Adrenal gland (tissue), 12 donors: ENCODE measurements around the gene LMO7. TPM values are rescaled to one million over a fixed set of nuclear protein-coding genes. Genes with fewer than 3 reads are reported as not detected.

Source experiments
- DNase-seq, 7 donors: peaks; one replicate each; pipeline ENCODE4 v3.0.0-alpha.2; 2019 to 2020
- H3K27ac ChIP-seq, 5 donors: fragments of 200-600 bp; sonication (generic) in 4 of 5; 1 replicate in 3 of 5; 2 replicates in 2 of 5; pipeline versions ENCODE4 v1.5.1 to v1.8.0; 2016 to 2020; ENCODE audit warnings: mild to moderate bottlenecking in 1 of 5
- H3K27me3 ChIP-seq: fragments of 200-600 bp; 2 replicates; pipeline ENCODE4 v1.8.0; 2021
- H3K36me3 ChIP-seq, 2 donors: fragments of 200-600 bp; replicated peaks in 1 of 2; 1 replicate in 1 of 2; 2 replicates in 1 of 2; pipeline versions ENCODE4 v1.5.1 to v1.8.0; 2018 to 2022
- H3K4me1 ChIP-seq, 2 donors: fragments of 200-600 bp; replicated peaks in 1 of 2; 1 replicate in 1 of 2; 2 replicates in 1 of 2; pipeline versions ENCODE4 v1.5.1 to v1.8.0; 2018 to 2021
- H3K4me3 ChIP-seq, 4 donors: fragments of 200-600 bp; sonication (generic) in 3 of 4; one replicate each; pipeline ENCODE4 v1.5.1; 2016 to 2018
- H3K9me3 ChIP-seq, 3 donors: fragments of 200-600 bp; sonication (generic) in 1 of 3; replicated peaks in 1 of 3; 1 replicate in 2 of 3; 2 replicates in 1 of 3; pipeline versions ENCODE4 v1.5.1 to v1.8.0; 2016 to 2021
- POLR2A ChIP-seq, 2 donors: fragments of 450-650 bp; IDR thresholded peaks; one replicate each; pipeline ENCODE4 v1.6.1; 2017; ENCODE audit warnings: antibody characterized with exemption in 2 of 2, mild to moderate bottlenecking in 2 of 2, moderate library complexity in 1 of 2
- WGBS, 4 donors: extraction: QIAGEN DNeasy Blood & Tissue Kit in 2 of 4; methylation state at CpG; one replicate each; pipeline versions ENCODE4 v1.1.5 to v1.1.7; 2013 to 2017; 5-methylcytosine and 5-hydroxymethylcytosine counted together
- intact Hi-C, 2 donors: fragments of 100-400 bp; cut with DNase I; formaldehyde crosslinking; loops; one replicate each; pipeline versions ENCODE4 v1.14.1 to v1.15.0; 2022 to 2023
- polyA plus RNA-seq, 3 donors: library from polyadenylated mRNA; stranded (reverse); fragments of 200-250 nt in 2 of 3; fragments of 350-450 nt in 1 of 3; fragmentation: Illumina TruSeq in 1 of 3; extraction: RNeasy Lipid Tissue Mini Kit (QIAGEN cat#74804) in 1 of 3; gene quantifications; one replicate each; pipeline ENCODE4 v1.2.3, GENCODE V29; 2013 to 2014
- total RNA-seq, 9 donors: library from RNA; depleted of rRNA in 4 of 9; stranded (reverse); fragments of >200 nt in 4 of 9; fragments of 120-200 nt in 1 of 9; fragmentation: NEBNext Ultra II Directional in 1 of 9; extraction: Animal tissue kit (Norgen Biotek cat#: 25700) in 1 of 9; gene quantifications; one replicate each; pipeline versions ENCODE4 v1.1.0 to v1.2.4, GENCODE V29; 2013 to 2023
- TF ChIP-seq, protein P1 (sequence below), 6 experiments: fragments of 450-650 bp in 4 of 6; fragments of 200-600 bp in 2 of 6; sonication (generic) in 1 of 6; IDR thresholded peaks; 1 replicate in 5 of 6; 2 replicates in 1 of 6; pipeline versions ENCODE4 v1.5.1 to v1.8.0; 2016 to 2021; ENCODE audit warnings: antibody characterized with exemption in 6 of 6, mild to moderate bottlenecking in 2 of 6, moderate library complexity in 1 of 6
- donor health status: healthy with polysubstance abuse.
- donor health status: Bipolar disorder and iron deficiency.
- donor health status: DM: yes; HTN: yes; CAD: no.
- donor health status: DM: no; HTN: no; CAD: no.
- donor health status: DM: no; HTN: no; CAD: no.
- donor health status: DM: yes; HTN: yes; CAD: no.

Gene LMO7
- total and polyA plus RNA-seq, 12 donors: 7.4 to 39.7 (median 11.4) TPM

- H3K4me3 ChIP-seq: no peak overlapping the region
- WGBS, 4 donors: 33 to 43% (median 37%) methylated on average over 4 of the region's 4 CpGs
- no peaks in the 10 kb centered on the region for H3K4me1 ChIP-seq
- no peak overlapping the region for H3K27ac ChIP-seq
- H3K9me3 ChIP-seq: no peaks in the 10 kb centered on the region
- H3K27me3 ChIP-seq: peaks cover 4% of the 10 kb centered on the region
- TF ChIP-seq POLR2A (IDR thresholded peaks at IDR 0.05): no peak
- TF ChIP-seq, protein P1, sequence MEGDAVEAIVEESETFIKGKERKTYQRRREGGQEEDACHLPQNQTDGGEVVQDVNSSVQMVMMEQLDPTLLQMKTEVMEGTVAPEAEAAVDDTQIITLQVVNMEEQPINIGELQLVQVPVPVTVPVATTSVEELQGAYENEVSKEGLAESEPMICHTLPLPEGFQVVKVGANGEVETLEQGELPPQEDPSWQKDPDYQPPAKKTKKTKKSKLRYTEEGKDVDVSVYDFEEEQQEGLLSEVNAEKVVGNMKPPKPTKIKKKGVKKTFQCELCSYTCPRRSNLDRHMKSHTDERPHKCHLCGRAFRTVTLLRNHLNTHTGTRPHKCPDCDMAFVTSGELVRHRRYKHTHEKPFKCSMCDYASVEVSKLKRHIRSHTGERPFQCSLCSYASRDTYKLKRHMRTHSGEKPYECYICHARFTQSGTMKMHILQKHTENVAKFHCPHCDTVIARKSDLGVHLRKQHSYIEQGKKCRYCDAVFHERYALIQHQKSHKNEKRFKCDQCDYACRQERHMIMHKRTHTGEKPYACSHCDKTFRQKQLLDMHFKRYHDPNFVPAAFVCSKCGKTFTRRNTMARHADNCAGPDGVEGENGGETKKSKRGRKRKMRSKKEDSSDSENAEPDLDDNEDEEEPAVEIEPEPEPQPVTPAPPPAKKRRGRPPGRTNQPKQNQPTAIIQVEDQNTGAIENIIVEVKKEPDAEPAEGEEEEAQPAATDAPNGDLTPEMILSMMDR (IDR thresholded peaks at IDR 0.05): no peak
- intact Hi-C loops: loop anchor here (5.0 to 10.0 kb wide), 5 partner anchors 175 to 1105 kb away; no protein-coding TSS in a partner anchor
- H3K36me3 ChIP-seq: no peaks in the 10 kb centered on the region
- DNase-seq: no peak
Measured at GRCh38 chr13:75869981-75870380, 233.9 kb downstream of the LMO7 start.

GRCh38 chr13:75870397-75870903 is 234.3 kb downstream of the LMO7 start:
- TF ChIP-seq, protein P1 (IDR thresholded peaks at IDR 0.05): peak; percentile 27 to 79 (median 62)
- TF ChIP-seq POLR2A (IDR thresholded peaks at IDR 0.05): no peak
- Histone ChIP-seq H3K36me3 (no peaks in the 10 kb centered on the region), H3K4me1 (no peaks in the 10 kb centered on the region), H3K4me3 (peak overlapping the region in 1 of 4 donors; percentile 16), H3K9me3 (no peaks in the 10 kb centered on the region), H3K27ac (no peak overlapping the region), H3K27me3 (peaks cover 4% of the 10 kb centered on the region)
- no peak for DNase-seq
- intact Hi-C loops: loop anchor here (5.0 to 10.0 kb wide), 4 partner anchors 176 to 1104 kb away; no protein-coding TSS in a partner anchor
- WGBS, 4 donors: 36 to 52% (median 39%) methylated on average over 14 of the region's 14 CpGs

DNA sequence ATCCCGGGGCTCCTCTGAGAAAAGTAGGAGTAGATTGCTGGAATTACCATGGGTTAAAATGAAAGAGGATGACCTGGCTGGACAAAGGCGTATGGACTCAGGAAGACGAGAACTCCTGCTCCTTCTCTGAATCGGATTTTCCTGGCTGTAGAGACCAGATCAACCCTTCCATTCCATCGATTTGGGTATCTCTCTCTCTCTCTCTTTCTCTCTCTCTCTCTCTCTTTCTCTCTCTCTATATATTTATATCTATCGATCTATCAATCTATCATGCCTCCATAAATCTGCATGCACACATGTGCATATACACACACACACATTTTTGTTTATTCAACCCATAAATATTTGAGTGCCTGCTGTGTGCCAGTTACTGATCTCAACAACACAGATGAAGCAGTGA is 234.9 kb downstream of the LMO7 start:
- Histone ChIP-seq H3K27ac (no peak overlapping the region), H3K4me3 (no peak overlapping the region), H3K36me3 (no peaks in the 10 kb centered on the region), H3K4me1 (no peaks in the 10 kb centered on the region), H3K27me3 (peaks cover 6% of the 10 kb centered on the region), H3K9me3 (no peaks in the 10 kb centered on the region)
- DNase-seq: no peak
- intact Hi-C loops: loop anchor here (5.0 to 10.0 kb wide), 4 partner anchors 176 to 1104 kb away; no protein-coding TSS in a partner anchor
- 53 to 69% (median 67%) methylated on average over 6 of the region's 6 CpGs for WGBS, 4 donors
- TF ChIP-seq, protein P1 (IDR thresholded peaks at IDR 0.05): no peak
- TF ChIP-seq POLR2A (IDR thresholded peaks at IDR 0.05): no peak

DNA sequence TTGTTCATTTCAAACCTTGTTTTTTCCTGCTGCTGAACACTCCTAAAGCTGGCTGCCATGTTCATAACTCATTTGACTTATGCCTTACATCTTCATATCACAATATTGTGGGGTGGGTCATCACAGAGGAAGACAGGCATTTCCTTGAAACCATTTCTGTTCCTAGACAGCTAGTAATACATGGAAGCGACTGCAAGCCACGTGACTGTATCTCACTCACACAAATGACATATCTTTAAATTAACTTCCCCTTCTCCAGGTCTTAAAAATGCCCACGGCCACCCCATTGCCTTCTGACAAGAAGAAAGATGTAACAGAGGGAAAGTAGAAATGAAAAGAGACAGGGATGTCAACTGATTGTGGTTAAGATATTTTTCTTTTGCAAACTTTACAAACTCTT is 236.8 kb downstream of the LMO7 start:
- no peaks in the 10 kb centered on the region for H3K9me3 ChIP-seq
- no peak overlapping the region for H3K4me3 ChIP-seq
- no peak for TF ChIP-seq POLR2A (IDR thresholded peaks at IDR 0.05)
- TF ChIP-seq, protein P1 (IDR thresholded peaks at IDR 0.05): no peak
- peaks cover 9% of the 10 kb centered on the region for H3K27me3 ChIP-seq
- H3K36me3 ChIP-seq: no peaks in the 10 kb centered on the region
- intact Hi-C loops: loop anchor here (5.0 to 10.0 kb wide), 4 partner anchors 178 to 1102 kb away; no protein-coding TSS in a partner anchor
- no peak overlapping the region for H3K27ac ChIP-seq
- peaks cover 0 to 4% of the 10 kb centered on the region in 2 donors for H3K4me1 ChIP-seq
- WGBS, 4 donors: 43 to 63% (median 46%) methylated on average over 3 of the region's 3 CpGs
- DNase-seq: no peak
